ENCODE results near the gene CHST5. TPM values are rescaled to one million over a fixed set of nuclear protein-coding genes. Genes with fewer than 3 reads are reported as not detected.
"Not testable (repeated sequence)": the region's sequence is repeated elsewhere in the genome, so short reads cannot be mapped to it uniquely, and the experiment has no call there.

The CHST5 gene
- total and polyA plus RNA-seq, 2 donors (not counting 3 experiments of a cell fraction or from before 2014, with no cell fraction given): 0.23 to 0.29 TPM

DNA sequence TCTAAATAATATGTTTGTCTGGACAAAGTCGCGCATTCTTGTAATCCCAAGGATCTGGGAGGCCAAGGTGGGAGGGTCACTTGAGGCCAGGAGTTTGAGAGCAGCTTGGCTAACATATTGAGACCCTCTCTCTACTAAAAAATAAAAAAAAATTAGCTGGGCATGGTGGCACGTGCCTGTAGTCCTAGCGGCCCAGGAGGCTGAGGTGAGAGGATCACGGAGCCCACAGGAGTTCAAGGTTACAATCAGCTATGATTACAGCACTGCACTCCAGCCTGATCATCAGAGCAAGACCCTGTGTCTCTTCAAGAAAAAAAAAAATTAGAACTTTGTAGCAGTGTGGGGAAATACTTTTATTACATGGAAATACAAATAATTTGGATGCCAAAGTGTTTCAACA, 34.5 kb downstream of the CHST5 start:
- Histone ChIP-seq H3K9ac (replicated peaks; ENCODE audit: extremely low read depth, insufficient read depth, low read length) (no peak overlapping the region), H3K79me2 (ENCODE audit: control insufficient read depth, insufficient read depth, low read length) (no peaks in the 10 kb centered on the region), H3K9me1 (replicated peaks; ENCODE audit: control insufficient read depth, extremely low read depth, insufficient read depth, low read length) (no peaks in the 10 kb centered on the region), H3K36me3 (ENCODE audit: control insufficient read depth in 2 of 2, extremely low read depth in 1 of 2, insufficient read depth in 2 of 2, low read length in 2 of 2) (no peaks in the 10 kb centered on the region), H3K4me3 (replicated peaks in 1 of 3; ENCODE audit: insufficient read depth in 1 of 3, low read depth in 1 of 3, low read length in 3 of 3) (no peak overlapping the region), H3K9me3 (replicated peaks; ENCODE audit: control insufficient read depth, insufficient read depth, low read length) (no peaks in the 10 kb centered on the region), H4K20me1 (replicated peaks; ENCODE audit: control insufficient read depth, extremely low read depth, insufficient read depth, low read length) (no peaks in the 10 kb centered on the region), H2AFZ (ENCODE audit: low read depth, low read length) (no peak overlapping the region), H3K27ac (ENCODE audit: insufficient read depth, low read depth, low read length) (no peak overlapping the region), H3K4me2 (ENCODE audit: insufficient read depth, low read length) (no peak overlapping the region), H3K4me1 (ENCODE audit: control insufficient read depth, extremely low read depth, insufficient read depth, low read length) (peaks cover 2% of the 10 kb centered on the region), H3K27me3 (ENCODE audit: control insufficient read depth in 2 of 2, insufficient read depth in 2 of 2, low read length in 2 of 2) (peaks cover 2 to 3% of the 10 kb centered on the region in 2 experiments)
- dilution Hi-C loops (cut with MboI; ENCODE audit: extremely low pct_ligation_motif_present, low sequenced_read_pairs): no loop called here
- FAIRE-seq: no peak
- BruUV-seq (replicated peaks): no TSS peak
- ChIA-PET POLR2A (no interaction called here), CTCF (no interaction called here)
- intact Hi-C loops (cut with micrococcal nuclease): no loop called here
- no peak for TF ChIP-seq POLR2AphosphoS5 (IDR thresholded peaks at IDR 0.05; ENCODE audit: insufficient read depth, low read depth, low read length)
- no peak for TF ChIP-seq GATA2 (IDR thresholded peaks at IDR 0.05; ENCODE audit: insufficient read depth, insufficient read length, low read depth, low read length)
- no peak for DNase-seq (ENCODE audit: low read depth, low spot score)

- H3K36me3 ChIP-seq (ENCODE audit: control insufficient read depth in 2 of 2, extremely low read depth in 1 of 2, insufficient read depth in 2 of 2, low read length in 2 of 2); H2AFZ ChIP-seq (ENCODE audit: low read depth, low read length); H3K27ac ChIP-seq (ENCODE audit: insufficient read depth, low read depth, low read length); H3K79me2 ChIP-seq (ENCODE audit: control insufficient read depth, insufficient read depth, low read length); H3K4me3 ChIP-seq (replicated peaks in 1 of 3; ENCODE audit: insufficient read depth in 1 of 3, low read depth in 1 of 3, low read length in 3 of 3); H3K27me3 ChIP-seq (ENCODE audit: control insufficient read depth in 2 of 2, insufficient read depth in 2 of 2, low read length in 2 of 2); intact Hi-C loops (cut with micrococcal nuclease); H3K4me1 ChIP-seq (ENCODE audit: control insufficient read depth, extremely low read depth, insufficient read depth, low read length); H3K9me1 ChIP-seq (replicated peaks; ENCODE audit: control insufficient read depth, extremely low read depth, insufficient read depth, low read length); H3K9me3 ChIP-seq (replicated peaks; ENCODE audit: control insufficient read depth, insufficient read depth, low read length); H4K20me1 ChIP-seq (replicated peaks; ENCODE audit: control insufficient read depth, extremely low read depth, insufficient read depth, low read length); POLR2A ChIA-PET; H3K9ac ChIP-seq (replicated peaks; ENCODE audit: extremely low read depth, insufficient read depth, low read length); BruUV-seq (replicated peaks); dilution Hi-C loops (cut with MboI; ENCODE audit: extremely low pct_ligation_motif_present, low sequenced_read_pairs); H3K4me2 ChIP-seq (ENCODE audit: insufficient read depth, low read length): not testable (repeated sequence)
- CTCF ChIA-PET: interaction anchor here (0.8 to 1.6 kb wide), 2 partner anchors 10 to 13 kb away, joined by 3 read pairs; no protein-coding TSS in a partner anchor
- FAIRE-seq: peak; percentile 68
- peak; percentile 51 for DNase-seq (ENCODE audit: low read depth, low spot score)
Measured at GRCh38 chr16:75498605-75499322, 37.1 kb downstream of the CHST5 start.
